Neural cell (in vitro differentiated cells): ENCODE measurements around the gene RAB5A.

ENCODE experiments used
- CTCF ChIP-seq: fragments of 450-650 bp; IDR thresholded peaks from 2 replicates; pipeline ENCODE4 v1.5.1; 2014; ENCODE audit warnings: antibody characterized with exemption, mild to moderate bottlenecking, moderate library complexity; ENCODE audit not compliant: poor library complexity, severe bottlenecking
- EP300 ChIP-seq: fragments of 450-650 bp; conservative IDR thresholded peaks from 2 replicates; pipeline ENCODE4 v1.6.1; 2014; ENCODE audit warnings: antibody characterized with exemption, mild to moderate bottlenecking, moderate library complexity; ENCODE audit not compliant: poor library complexity, severe bottlenecking
- EZH2 ChIP-seq: fragments of 200-600, 300-800 bp; shearing (Covaris generic), sonication (generic); IDR thresholded peaks from 2 replicates; pipeline ENCODE4 v1.6.1; 2014; ENCODE audit warnings: antibody characterized with exemption, low read length, borderline replicate concordance, mild to moderate bottlenecking; ENCODE audit not compliant: insufficient read depth, poor library complexity, severe bottlenecking
- MXI1 ChIP-seq: fragments of 450-650 bp; conservative IDR thresholded peaks from 2 replicates; pipeline ENCODE4 v1.6.1; 2014; ENCODE audit warnings: antibody characterized with exemption, mild to moderate bottlenecking; ENCODE audit not compliant: poor library complexity, severe bottlenecking
- POLR2AphosphoS5 ChIP-seq: IDR thresholded peaks from 2 replicates; pipeline ENCODE4 v1.6.1; 2012
- RAD21 ChIP-seq: fragments of 450-650 bp; conservative IDR thresholded peaks from 2 replicates; pipeline ENCODE4 v1.6.1; 2014; ENCODE audit warnings: antibody characterized with exemption, mild to moderate bottlenecking, moderate library complexity
- REST ChIP-seq: IDR thresholded peaks from 2 replicates; pipeline ENCODE4 v1.6.1; 2012; ENCODE audit warnings: borderline replicate concordance
- SMC3 ChIP-seq: fragments of 450-650 bp; conservative IDR thresholded peaks from 2 replicates; pipeline ENCODE4 v1.6.1; 2014; ENCODE audit warnings: antibody characterized with exemption, mild to moderate bottlenecking, moderate library complexity; ENCODE audit not compliant: poor library complexity
- TAF1 ChIP-seq: IDR thresholded peaks from 2 replicates; pipeline ENCODE4 v1.6.1; 2012; ENCODE audit warnings: low read depth

GRCh38 chr3:19901918-19902317 is 45.0 kb upstream of the RAB5A start:
- TF ChIP-seq CTCF (no peak), POLR2AphosphoS5 (no peak), TAF1 (no peak), MXI1 (no peak), RAD21 (no peak), EZH2 (no peak), SMC3 (no peak), EP300 (no peak), REST (no peak)
